HCT116 (cell line): ENCODE measurements around the gene TMEM178A. TPM values are rescaled to one million over a fixed set of nuclear protein-coding genes. Genes with fewer than 3 reads are reported as not detected.

Experiments used
- ATAC-seq: fragments of 200-7000 bp; cut with Tn5 transposase; 2 replicates; pipeline ENCODE4 v1.9.1; 2020; ENCODE audit warnings: mild to moderate bottlenecking, moderate library complexity
- BruUV-seq: library from RNA; stranded (reverse); fragments of 400-500 nt; replicated peaks from 2 replicates; lab custom pipeline; 2021; lab: Mats Ljungman, UMichigan
- CTCF ChIA-PET: fragments of 300-600 bp; sonication (Branson Sonifier 250); formaldehyde crosslinking; loops from one replicate; lab custom pipeline; 2021; ENCODE audit warnings: antibody characterized with exemption; lab: Charles Lee
- POLR2A ChIA-PET: fragments of 300-600, 350-600 bp; sonication (Branson Sonifier 250); formaldehyde crosslinking; loops from one replicate; lab custom pipeline; 2021; ENCODE audit warnings: antibody characterized with exemption; lab: Charles Lee
- RAD21 ChIA-PET, 2 experiments: fragments of 300-600 bp; sonication (Branson Sonifier 250); formaldehyde crosslinking; loops; one replicate each; lab custom pipeline; 2023; ENCODE audit warnings: low total read pairs in 2 of 2; ENCODE audit not compliant: uncharacterized antibody in 2 of 2, unreplicated experiment in 2 of 2, low non-redundant PET in 1 of 2; lab: Charles Lee
- DNase-seq: peaks from one replicate; pipeline ENCODE4 v3.0.0-alpha.2; 2010; ENCODE audit warnings: low read depth, low spot score
- H2AFZ ChIP-seq: fragments of 200-600 bp; shearing (Covaris generic), sonication (generic); 2 replicates; pipeline ENCODE4 v1.6.1; 2017; ENCODE audit warnings: low read depth, mixed run types, mixed read lengths, antibody characterized with exemption, low read length; ENCODE audit not compliant: poor library complexity, severe bottlenecking
- H3K27ac ChIP-seq: 2 replicates; pipeline ENCODE4 v1.5.1; 2012; ENCODE audit warnings: low read depth, low read length
- H3K27me3 ChIP-seq: fragments of 200-600 bp; sonication (generic); 2 replicates; pipeline ENCODE4 v1.6.1; 2016; ENCODE audit warnings: mixed run types, low read length, mixed read lengths; ENCODE audit not compliant: insufficient read depth
- H3K36me3 ChIP-seq, 2 experiments: fragments of 200-500 bp in 1 of 2; fragments of 200-600 bp in 1 of 2; sonication (Bioruptor generic) in 1 of 2; sonication (generic) in 1 of 2; 2 replicates each; pipeline versions ENCODE4 v1.5.1 to v1.6.1; 2014 to 2016; ENCODE audit warnings: low read length in 2 of 2, inconsistent platforms in 1 of 2, mixed read lengths in 1 of 2, mixed run types in 1 of 2; ENCODE audit not compliant: insufficient read depth in 2 of 2, control insufficient read depth in 1 of 2
- H3K4me1 ChIP-seq, 2 experiments: fragments of 200-600 bp in 1 of 2; sonication (generic) in 1 of 2; 2 replicates each; pipeline versions ENCODE4 v1.5.1 to v1.6.1; 2012 to 2017; ENCODE audit warnings: low read length in 2 of 2, inconsistent platforms in 1 of 2, mild to moderate bottlenecking in 1 of 2, mixed read lengths in 1 of 2, mixed run types in 1 of 2, moderate library complexity in 1 of 2; ENCODE audit not compliant: insufficient read depth in 2 of 2, control insufficient read depth in 1 of 2
- H3K4me2 ChIP-seq: fragments of 200-600 bp; sonication (generic); 2 replicates; pipeline ENCODE4 v1.6.1; 2017; ENCODE audit warnings: mixed run types, low read length, mixed read lengths
- H3K4me3 ChIP-seq, 2 experiments: fragments of 200-600 bp in 1 of 2; sonication (generic) in 1 of 2; replicated peaks in 1 of 2; 2 replicates each; pipeline ENCODE4 v1.5.1; 2011 to 2016; ENCODE audit warnings: low read length in 2 of 2, control low read depth in 1 of 2, low read depth in 1 of 2, mild to moderate bottlenecking in 1 of 2, mixed read lengths in 1 of 2, mixed run types in 1 of 2
- H3K79me2 ChIP-seq: fragments of 200-600 bp; sonication (generic); 2 replicates; pipeline ENCODE4 v1.6.1; 2017; ENCODE audit warnings: mild to moderate bottlenecking, mixed run types, low read length, moderate library complexity, mixed read lengths; ENCODE audit not compliant: insufficient read depth
- H3K9ac ChIP-seq: fragments of 200-600 bp; sonication (generic); 2 replicates; pipeline ENCODE4 v1.6.1; 2016; ENCODE audit warnings: low read length, mixed read lengths
- H3K9me2 ChIP-seq: fragments of 200-600 bp; sonication (generic), shearing (Covaris generic); 2 replicates; pipeline ENCODE4 v1.6.1; 2017; ENCODE audit warnings: mixed run types, mild to moderate bottlenecking, moderate library complexity; ENCODE audit not compliant: insufficient read depth
- H3K9me3 ChIP-seq, 2 experiments: fragments of 200-500 bp in 1 of 2; fragments of 200-600 bp in 1 of 2; sonication (Bioruptor generic) in 1 of 2; sonication (generic) in 1 of 2; 2 replicates each; pipeline ENCODE4 v1.6.1; 2014 to 2017; ENCODE audit warnings: low read length in 2 of 2, mixed read lengths in 2 of 2, inconsistent platforms in 1 of 2, low read depth in 1 of 2, mild to moderate bottlenecking in 1 of 2, mixed run types in 1 of 2, moderate library complexity in 1 of 2; ENCODE audit not compliant: control insufficient read depth in 1 of 2, insufficient read depth in 1 of 2
- H4K20me1 ChIP-seq: fragments of 200-600 bp; sonication (generic), shearing (Covaris generic); 2 replicates; pipeline ENCODE4 v1.6.1; 2017; ENCODE audit warnings: mixed run types, mild to moderate bottlenecking, moderate library complexity; ENCODE audit not compliant: insufficient read depth
- ATF3 ChIP-seq: IDR thresholded peaks from 2 replicates; pipeline ENCODE4 v1.6.1; 2012
- CBX3 ChIP-seq: IDR thresholded peaks from 2 replicates; pipeline ENCODE4 v1.6.1; 2012; ENCODE audit warnings: low read depth
- YY1 ChIP-seq: IDR thresholded peaks from 2 replicates; pipeline ENCODE4 v1.6.1; 2011; ENCODE audit warnings: low read length, low read depth, moderate library complexity, mild to moderate bottlenecking; ENCODE audit not compliant: insufficient replicate concordance; ENCODE audit errors: extremely low read depth
- ZBTB33 ChIP-seq: IDR thresholded peaks from 2 replicates; pipeline ENCODE4 v1.6.1; 2011; ENCODE audit warnings: mild to moderate bottlenecking, low read length, moderate library complexity; ENCODE audit not compliant: insufficient replicate concordance; ENCODE audit errors: extremely low read depth
- ZFX ChIP-seq: fragments of 450-650 bp; IDR thresholded peaks from 2 replicates; pipeline ENCODE4 v1.6.1; 2017
- intact Hi-C: fragments of 100-400 bp; cut with micrococcal nuclease; formaldehyde crosslinking; loops from 2 replicates; pipeline ENCODE4 v1.10.0; 2022
- total RNA-seq: library from RNA; stranded (reverse); gene quantifications from one replicate; pipeline ENCODE4 v1.2.1, GENCODE V29; 2021; ENCODE audit not compliant: unreplicated experiment

Gene TMEM178A
- total RNA-seq, 1 experiment from 2014 or later = 1.3 TPM

- TF ChIP-seq ZBTB33 (no peak), ZFX (no peak), YY1 (no peak)
- TF ChIP-seq, all 23 proteins: peak for 0
Measured at GRCh38 chr2:39757156-39757555, 91.4 kb downstream of the TMEM178A start (continued).

GRCh38 chr2:39762448-39762847 lies 96.7 kb downstream of the TMEM178A start:
- CTCF ChIA-PET = no interaction called here
- no peak for TF ChIP-seq ATF3
- TF ChIP-seq CBX3 = no peak

More at GRCh38 chr2:39762448-39762847, 96.7 kb downstream of the TMEM178A start:
- Histone ChIP-seq H3K27me3 (no peaks in the 10 kb centered on the region), H3K9me3 (no peaks in the 10 kb centered on the region), H4K20me1 (0 out of 2 replicates have a peak, but pooled peaks cover 3% of the 10 kb centered on the region), H3K36me3 (peaks cover 29 to 48% of the 10 kb centered on the region in 2 experiments; a peak in 3 of 4 replicates), H3K9ac (no peak overlapping the region), H3K4me1 (no peaks in the 10 kb centered on the region), H3K4me2 (no peak overlapping the region), H3K9me2 (no peaks in the 10 kb centered on the region), H3K27ac (no peak overlapping the region), H2AFZ (no peak overlapping the region), H3K4me3 (no peak overlapping the region), H3K79me2 (peaks cover 13% of the 10 kb centered on the region; the same call in 1 of the 2 replicates)
- DNase-seq (no peak), ATAC-seq (no peak)
- POLR2A ChIA-PET = no interaction called here
- BruUV-seq = no TSS peak
- intact Hi-C loops = no loop called here
- RAD21 ChIA-PET = no interaction called here

Other genes starting within 250 kb of the TMEM178A start
- gene MAP4K3, start 228.6 kb upstream of the TMEM178A start, total RNA-seq = 21.4 TPM
- 15.8 TPM for gene THUMPD2, start 113.3 kb downstream of the TMEM178A start, total RNA-seq